IPS-NIHi7 (cell line): ENCODE results near the gene MRPL23.

Experiments
- DNase-seq: peaks from one replicate; pipeline ENCODE4 v3.0.0; 2012; ENCODE audit warnings: mixed read lengths; ENCODE audit errors: extremely low spot score

MRPL23 gene

DNA sequence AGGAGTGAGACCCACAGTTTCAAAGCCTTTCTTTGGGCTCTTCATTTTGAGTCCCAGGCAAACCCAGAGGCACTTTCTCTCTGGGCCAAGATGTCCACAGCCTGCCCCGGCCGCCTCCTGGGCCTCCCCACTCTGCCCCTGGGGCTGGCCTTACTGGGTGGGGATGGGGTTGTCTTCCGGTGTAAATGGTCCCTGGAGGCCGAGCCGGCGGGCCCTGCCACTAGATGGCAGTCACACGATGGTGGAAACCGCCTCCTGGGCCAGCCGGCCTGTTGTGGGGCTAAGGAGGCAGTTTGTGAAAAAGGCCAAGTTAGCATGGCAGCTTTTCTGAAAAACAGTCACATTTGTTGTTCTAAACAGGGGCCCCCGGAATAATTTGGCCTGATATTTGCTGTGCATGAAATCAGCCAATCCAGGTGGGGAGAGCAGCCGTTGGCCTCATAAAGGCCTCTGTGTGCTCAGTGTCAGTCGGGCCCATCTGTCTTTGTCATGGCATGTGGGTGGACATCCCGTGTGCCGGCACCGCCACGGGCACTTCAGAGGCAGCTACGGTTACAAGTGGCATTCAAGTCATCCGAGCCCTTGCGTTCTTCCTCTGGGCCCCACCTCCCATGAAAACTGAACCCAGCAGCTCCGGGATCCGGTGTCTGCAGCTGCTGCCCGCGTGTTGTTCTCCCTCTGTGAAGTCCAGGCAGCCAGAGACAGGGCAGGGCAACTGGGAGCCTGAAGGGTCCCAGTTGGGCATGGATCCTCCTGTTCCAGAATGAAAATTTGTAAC lies 6.5 kb downstream of the MRPL23 start:
- DNase-seq: no peak

- no peak for DNase-seq
Observed at GRCh38 chr11:1958367-1958766, 11.2 kb downstream of the MRPL23 start.

GRCh38 chr11:1959786-1960185 lies 12.7 kb downstream of the MRPL23 start:
- no peak for DNase-seq

- DNase-seq: no peak
Observed at GRCh38 chr11:1963864-1964263, 16.7 kb downstream of the MRPL23 start.

DNA sequence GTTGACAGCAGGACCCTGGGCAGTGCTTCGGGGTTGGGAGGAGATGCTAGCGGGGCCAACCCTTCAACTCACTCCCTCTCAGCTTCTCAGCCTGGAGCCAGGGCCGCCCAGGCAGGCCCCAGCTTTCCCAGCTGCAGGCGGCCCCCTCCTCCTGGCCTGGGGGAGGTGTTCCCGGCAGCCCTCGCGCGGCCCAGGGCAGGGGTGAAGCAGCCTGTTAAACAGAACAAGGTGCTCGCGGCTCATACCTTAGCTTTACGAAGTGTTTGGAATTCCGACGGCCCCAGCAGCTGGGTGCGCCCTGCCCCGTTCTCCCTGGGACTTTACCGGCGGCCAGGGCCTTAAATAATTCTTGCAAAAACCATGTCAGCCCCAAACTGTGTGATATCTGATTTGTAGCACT lies 17.2 kb downstream of the MRPL23 start:
- DNase-seq: no peak

GRCh38 chr11:1964955-1965354 lies 17.8 kb downstream of the MRPL23 start:
- DNase-seq: no peak

GRCh38 chr11:1966531-1966930 lies 19.4 kb downstream of the MRPL23 start:
- DNase-seq: no peak

- no peak for DNase-seq
Observed at GRCh38 chr11:1967641-1968225, 20.6 kb downstream of the MRPL23 start.

DNA sequence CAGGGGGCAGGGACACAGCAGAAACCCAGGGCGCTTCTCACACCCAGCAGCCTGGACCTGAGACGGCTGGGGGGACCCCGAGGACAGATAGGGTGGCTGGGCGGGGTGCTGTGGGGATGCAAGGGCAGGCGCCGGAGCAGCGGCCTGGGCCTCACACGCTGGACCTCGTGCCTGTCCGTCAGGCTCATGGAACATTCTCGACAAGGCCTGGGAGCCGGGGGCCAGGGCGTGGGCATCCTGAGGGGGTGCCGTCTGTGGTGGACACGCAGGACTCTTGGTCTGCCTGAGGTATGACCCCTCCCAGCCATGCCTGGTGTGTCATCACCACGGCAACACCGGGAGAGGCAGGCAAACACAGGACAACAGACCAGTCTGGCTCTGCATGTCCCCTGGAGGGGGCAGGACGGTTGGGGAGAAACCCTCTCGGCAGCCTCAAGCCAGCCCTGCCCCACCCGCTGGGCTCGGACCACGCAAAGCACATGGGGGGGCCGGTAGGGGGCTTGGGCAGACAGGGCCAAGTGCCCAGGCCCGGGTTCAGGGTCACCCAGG lies 21.4 kb downstream of the MRPL23 start:
- no peak for DNase-seq

GRCh38 chr11:1969035-1969434 lies 21.9 kb downstream of the MRPL23 start:
- DNase-seq: no peak

DNA sequence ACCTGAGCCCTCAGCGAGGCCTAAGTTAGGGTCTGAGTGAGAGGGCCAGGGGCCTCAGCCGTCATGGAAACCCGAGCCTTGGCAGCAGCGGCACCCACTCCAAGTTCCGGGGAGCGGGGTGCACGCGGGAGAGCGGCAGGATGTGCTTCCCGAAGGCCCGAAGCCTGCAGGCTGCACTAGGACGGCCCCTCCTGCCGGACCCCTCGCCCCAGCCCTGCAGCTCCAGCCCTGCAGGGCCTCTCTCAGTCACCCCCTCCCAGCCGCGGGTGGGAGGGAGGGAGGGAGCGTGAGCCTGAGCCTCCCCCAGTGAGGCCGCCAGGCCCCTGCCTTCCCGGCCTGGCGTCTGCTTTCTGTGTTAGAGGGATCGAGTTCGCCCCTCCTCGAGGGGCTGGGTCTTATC lies 22.6 kb downstream of the MRPL23 start:
- no peak for DNase-seq

DNA sequence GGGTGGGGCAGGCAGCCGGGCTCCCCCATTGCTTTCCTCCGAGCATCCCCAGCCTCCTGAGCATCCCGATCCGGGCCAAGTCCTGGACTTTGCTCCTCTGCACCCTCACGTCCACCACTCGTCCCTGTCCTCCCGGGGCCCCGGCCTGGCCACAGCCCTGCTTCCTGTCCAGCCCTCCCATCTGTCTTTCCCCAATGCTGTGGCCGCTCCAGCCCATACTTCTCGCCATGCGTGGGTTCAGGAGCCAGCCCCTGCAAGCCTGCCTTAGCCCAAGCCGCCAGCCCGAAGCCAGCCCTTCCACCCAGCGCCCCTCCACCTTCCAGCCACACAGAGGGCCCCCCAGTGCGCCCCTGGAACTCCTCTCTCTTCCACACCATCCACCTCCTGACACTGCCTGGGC lies 23.8 kb downstream of the MRPL23 start:
- DNase-seq: no peak

GRCh38 chr11:1975185-1975584 lies 28.1 kb downstream of the MRPL23 start:
- DNase-seq: no peak

DNA sequence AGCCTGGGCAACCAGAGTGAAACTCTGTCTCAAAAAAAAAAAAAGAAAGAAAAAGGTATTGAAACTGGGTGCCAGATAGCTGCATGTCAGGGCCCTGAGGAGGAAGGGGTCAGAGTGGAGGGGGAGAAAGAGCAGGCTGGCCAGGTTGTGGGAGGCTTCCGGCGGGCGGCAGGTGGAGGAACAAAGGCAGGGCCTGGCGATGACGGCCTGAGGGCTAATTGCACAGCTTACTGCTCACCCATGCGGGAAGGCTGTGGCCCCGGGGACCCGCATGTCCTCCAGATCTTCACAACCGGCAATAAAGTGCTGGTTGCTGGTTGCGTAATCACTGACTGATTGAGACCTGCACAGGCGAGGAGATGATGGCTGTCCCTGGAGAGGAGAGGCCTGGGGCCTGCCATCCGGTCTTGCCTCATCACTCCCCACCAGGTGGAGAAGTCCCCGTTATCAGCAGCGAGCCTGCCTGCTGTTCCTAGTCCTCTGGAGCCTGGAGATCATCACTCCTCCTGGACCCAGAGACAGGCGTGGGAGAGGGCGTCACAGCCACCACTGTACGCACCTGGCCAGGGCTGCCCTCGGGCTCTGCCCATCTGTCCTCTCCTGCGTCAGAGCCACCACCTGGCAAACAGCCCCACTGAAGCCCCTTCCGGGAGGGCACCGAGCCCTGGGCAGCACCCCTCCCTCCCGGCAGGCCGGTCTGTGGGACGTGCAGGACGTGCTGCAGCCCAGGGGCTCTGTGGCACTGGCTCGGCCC lies 31.8 kb downstream of the MRPL23 start:
- DNase-seq: no peak

GRCh38 chr11:1979607-1980006 lies 32.5 kb downstream of the MRPL23 start:
- DNase-seq: no peak

GRCh38 chr11:1982873-1983600 lies 35.9 kb downstream of the MRPL23 start:
- no peak for DNase-seq

- no peak for DNase-seq
Observed at GRCh38 chr11:1983601-1983961, 36.4 kb downstream of the MRPL23 start.

GRCh38 chr11:1987024-1987423 lies 39.9 kb downstream of the MRPL23 start:
- DNase-seq: no peak

DNA sequence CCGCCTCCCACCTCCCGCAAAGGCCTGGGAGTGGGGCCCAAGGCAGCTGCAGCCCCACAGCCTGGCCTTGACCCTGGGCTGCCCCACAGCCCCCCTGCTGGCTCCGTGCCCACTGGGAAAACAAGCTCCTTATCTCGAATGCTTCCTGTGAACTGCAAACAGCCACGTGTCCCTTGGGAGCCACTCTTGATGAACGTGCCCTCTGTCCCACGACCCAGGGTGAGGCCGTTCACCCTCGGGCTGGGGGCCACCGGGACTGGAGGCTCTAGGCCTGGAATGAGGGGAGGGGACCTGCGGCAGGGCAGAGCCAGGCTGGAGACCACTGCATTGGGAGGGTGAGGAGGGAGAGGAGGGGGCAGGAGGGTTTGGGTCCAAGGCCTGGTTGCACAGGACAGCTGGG lies 41.0 kb downstream of the MRPL23 start:
- no peak for DNase-seq

DNA sequence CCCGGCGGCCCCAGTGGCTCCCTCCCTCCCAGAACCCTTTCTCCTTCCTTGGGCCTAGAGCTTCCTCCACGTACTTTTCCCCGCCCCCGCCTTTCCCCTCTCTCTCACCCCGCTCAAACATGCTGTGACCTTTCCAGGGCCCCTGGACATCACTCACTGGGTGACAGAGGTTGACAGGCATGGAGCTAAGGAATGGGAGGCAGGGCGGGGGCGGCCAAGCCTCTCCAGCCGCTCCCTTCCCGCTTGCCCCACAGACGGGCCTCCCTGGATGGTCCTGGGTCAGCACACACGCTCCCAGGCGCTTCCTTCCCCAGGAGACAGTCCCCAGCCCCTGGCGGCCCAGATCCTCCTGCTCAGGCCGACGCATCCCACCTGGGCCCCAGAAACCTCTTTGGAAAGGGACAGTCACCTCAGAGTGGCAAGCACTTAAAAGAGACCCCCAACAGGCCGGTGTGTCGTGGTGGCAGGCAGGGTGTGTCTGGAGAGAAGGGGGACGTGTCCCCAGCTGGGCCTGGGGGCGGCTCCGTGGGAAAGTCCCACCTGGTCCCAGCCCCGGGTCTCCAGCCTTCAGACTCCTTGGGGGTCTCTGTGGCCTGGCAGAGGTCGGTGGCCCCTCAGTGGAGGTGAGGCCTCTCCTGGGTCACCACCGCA lies 41.7 kb downstream of the MRPL23 start:
- DNase-seq: no peak

DNA sequence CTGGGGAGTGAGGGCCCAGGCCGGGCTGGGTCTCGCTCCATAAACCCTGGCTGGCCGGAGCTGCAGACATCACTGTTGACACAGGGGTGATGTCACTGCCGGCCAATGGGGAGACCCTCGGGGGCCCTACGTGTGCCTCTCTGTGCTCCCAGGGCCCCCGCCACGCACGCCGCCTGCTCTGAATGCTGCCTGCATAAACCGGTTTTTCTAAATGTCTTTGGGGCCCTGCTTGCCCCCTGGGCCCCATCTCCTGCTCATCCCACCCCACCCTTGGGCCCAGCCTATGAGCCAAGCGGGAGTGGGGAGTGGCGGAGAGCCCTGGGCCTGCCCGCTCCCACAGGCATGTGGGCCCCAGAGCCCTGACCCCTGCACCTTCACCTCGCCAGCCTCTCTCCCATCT lies 42.8 kb downstream of the MRPL23 start:
- no peak for DNase-seq
